GM19351 (cell line): ENCODE results near the gene GSG1L.
A peak's percentile ranks its signal among the peaks of the same experiment; 100 is the strongest.

Experiments
- ATAC-seq: cut with Tn5 transposase; IDR thresholded peaks from one replicate; pipeline ENCODE4 v1.9.1; 2021; ENCODE audit warnings: mild to moderate bottlenecking, moderate library complexity; ENCODE audit not compliant: unreplicated experiment

GSG1L gene

GRCh38 chr16:27764869-27765675 is 298.4 kb downstream of the GSG1L start:
- ATAC-seq = no peak

GRCh38 chr16:27764427-27764826 is 299.1 kb downstream of the GSG1L start:
- no peak for ATAC-seq

DNA sequence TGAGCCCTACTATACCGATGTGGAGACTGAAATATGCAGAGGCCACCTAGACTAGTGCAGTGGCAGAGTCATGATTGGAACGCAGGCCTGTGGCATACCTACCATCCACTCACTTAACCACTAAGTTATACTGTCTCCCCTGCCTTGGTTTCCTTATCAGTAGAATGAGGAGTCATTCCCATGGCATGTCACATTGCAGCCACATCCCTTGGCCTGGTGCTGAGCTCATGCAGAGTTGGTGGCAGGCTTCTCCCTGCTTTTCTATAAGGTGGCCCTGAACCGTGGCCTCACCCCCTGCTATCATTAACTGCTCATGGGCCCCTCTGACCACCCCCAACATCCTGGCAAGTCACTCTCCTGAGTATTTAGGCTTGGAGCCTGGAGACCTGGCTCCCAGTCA is 301.1 kb downstream of the GSG1L start:
- ATAC-seq = no peak

GRCh38 chr16:27761816-27762215 is 301.7 kb downstream of the GSG1L start:
- no peak for ATAC-seq

GRCh38 chr16:27760789-27761176 is 302.7 kb downstream of the GSG1L start:
- ATAC-seq = no peak

- ATAC-seq = peak; percentile 75
These were observed 303.3 kb downstream of the GSG1L start for GRCh38 chr16:27759967-27760788.

- no peak for ATAC-seq
These were observed 304.1 kb downstream of the GSG1L start for GRCh38 chr16:27759301-27759871.

- no peak for ATAC-seq
These were observed 305.0 kb downstream of the GSG1L start for GRCh38 chr16:27758544-27758943.

GRCh38 chr16:27756206-27756970 is 307.1 kb downstream of the GSG1L start:
- no peak for ATAC-seq

DNA sequence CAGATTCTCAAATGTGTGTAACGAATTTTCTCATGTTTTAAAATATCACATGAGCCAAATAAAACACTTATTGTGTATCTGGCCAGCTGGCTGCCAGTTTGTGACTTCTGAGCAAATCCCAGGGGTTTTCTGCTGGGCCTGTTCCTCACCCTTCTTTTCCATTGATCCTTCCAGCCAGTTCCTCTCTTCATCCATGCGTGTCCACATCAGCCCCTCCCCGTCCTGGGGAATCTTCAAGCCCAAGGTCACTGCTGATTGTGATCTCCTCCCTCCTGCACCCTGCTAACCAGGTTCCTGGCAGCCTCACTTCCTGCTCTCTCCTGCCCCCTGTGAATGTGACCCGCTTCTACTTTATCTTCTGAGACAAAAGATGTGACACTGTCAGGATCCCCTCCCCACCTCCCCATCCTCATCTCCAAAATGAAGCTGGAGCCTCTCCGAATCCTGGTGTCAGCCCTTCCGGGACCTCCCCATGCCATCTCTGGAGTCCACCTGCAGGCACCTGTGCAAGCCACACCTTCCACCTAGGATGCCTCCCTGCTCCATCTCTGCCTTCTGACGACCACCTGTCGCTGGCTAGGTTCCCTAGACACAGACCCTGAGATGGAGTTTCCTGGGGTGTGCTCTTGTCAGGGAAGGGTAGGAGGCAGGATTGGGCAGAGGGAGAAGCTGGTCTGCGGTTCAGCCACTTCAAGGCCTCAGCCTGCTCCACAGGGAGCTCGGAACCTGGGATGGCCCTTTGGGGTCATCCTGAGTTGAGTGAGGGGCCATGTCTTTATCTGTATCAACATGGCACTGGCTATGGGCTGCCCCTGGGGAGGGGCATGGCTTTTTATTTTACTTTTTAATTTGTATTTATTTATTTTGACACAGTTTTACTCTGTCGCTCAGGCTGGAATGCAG is 308.5 kb downstream of the GSG1L start:
- no peak for ATAC-seq

GRCh38 chr16:27753563-27753962 is 310.0 kb downstream of the GSG1L start:
- ATAC-seq = no peak

DNA sequence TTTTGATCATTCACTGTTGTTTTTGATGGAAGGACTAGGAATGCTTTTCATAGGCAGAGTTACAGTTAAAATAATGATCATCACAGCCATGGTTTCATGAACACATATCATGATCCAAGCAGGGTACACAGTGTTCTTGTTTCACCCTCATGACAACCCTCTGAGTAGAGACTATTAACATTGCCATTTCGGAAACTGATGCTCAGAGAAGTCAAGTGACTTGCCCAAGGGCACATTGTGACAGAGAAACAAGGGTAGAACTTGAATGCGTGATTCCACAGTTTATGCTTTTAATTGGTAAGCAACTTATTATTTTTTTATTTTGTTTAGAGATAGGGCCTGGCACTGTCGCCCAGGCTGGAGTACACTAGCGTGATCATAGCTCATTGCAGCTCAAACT is 311.3 kb downstream of the GSG1L start:
- no peak for ATAC-seq

- no peak for ATAC-seq
These were observed 311.8 kb downstream of the GSG1L start for GRCh38 chr16:27751676-27752075.

- no peak for ATAC-seq
These were observed 312.3 kb downstream of the GSG1L start for GRCh38 chr16:27751233-27751632.

DNA sequence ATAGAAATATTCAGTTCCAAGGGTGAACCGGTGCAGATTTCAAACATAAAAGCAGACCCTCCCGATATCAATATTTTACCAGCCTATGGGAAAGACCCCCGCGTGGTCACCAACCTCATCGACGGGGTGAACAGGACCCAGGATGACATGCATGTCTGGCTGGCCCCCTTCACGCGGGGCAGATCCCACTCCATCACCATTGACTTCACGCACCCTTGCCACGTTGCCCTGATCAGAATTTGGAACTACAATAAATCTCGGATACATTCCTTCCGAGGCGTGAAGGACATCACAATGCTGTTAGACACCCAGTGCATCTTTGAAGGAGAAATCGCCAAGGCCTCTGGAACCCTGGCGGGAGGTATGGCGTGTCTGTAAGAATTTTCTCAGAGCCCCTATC is 313.6 kb downstream of the GSG1L start:
- ATAC-seq = no peak

DNA sequence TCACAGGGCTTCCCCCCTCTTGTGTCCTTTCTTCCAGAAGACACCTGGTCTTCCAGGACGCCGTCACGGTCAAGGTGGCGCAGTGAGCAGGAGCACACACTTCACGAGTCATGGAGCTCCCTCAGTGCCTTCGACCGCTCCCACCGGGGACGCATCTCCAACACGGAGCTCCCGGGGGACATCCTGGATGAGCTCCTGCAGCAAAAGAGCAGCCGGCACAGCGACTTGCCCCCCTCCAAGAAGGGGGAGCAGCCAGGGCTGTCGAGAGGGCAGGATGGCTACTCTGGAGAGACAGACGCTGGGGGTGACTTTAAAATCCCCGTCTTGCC is 314.0 kb downstream of the GSG1L start:
- ATAC-seq = no peak

- no peak for ATAC-seq
These were observed 314.5 kb downstream of the GSG1L start for GRCh38 chr16:27748868-27749546.

GRCh38 chr16:27747946-27748345 is 315.6 kb downstream of the GSG1L start:
- ATAC-seq = no peak

DNA sequence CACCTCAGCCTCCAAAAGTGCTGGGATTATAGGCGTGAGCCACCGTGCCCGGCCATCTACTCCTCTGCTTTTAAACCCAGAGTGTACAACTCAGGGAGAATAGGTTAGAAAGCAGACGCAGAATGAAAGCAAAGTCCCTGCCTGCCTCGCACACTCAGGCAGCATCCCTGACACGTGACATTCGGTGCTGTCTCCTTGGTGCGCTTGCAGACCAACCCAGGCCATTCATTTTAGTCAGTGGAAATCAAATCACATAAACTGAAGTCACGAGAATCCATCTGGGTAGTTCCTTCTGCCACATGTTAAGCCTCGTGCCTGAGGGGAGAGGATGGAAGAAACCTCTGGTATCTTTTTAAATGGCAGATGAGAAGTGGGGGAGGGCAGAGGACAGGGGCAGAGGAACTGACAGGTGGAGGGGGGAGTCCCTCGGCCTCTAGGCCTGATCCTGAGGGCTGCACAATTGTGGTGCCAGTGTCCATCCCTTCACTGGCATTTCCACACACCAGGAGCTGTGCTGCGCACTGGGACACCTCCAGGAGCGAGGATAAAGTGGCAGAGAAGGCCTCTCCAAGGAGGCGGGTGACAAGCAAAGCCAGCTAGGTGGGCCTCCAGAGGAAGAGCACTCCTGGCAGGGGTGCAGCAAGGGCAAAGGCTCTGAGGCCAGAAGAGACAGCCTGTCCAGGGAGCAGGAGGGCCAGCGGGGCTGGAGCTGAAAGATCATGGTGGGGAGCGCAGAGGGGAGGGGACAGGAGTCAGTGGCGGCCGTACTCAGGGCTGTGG is 317.2 kb downstream of the GSG1L start:
- ATAC-seq = no peak
